ENCODE data around the gene LRP11. TPM values are rescaled to one million over a fixed set of nuclear protein-coding genes. Genes with fewer than 3 reads are reported as not detected.

LRP11 gene
- polyA plus RNA-seq, 1 donor from 2014 or later, result 57.0 TPM

DNA sequence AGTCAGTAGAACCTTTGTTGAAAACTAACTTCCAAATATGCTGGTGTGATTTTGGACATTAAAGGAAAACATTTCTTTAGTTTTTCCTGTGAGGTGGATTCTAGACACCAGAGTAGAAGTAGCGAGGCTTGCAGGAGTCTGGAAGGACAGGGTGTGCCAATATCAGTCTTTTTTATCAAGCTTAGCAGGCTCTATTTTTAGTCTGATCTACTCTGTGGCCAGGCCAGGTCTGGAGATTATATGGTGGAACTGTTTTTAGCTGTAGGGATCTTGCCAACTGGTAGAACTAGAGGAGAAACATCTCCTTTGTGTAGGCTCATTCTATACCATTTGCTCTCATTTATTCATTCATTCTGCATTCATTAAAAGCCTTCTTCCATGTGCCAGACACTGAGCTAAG is 42.7 kb downstream of the LRP11 start:
- Histone ChIP-seq H3K9me2 (ENCODE audit: insufficient read depth, low read length) (no peaks in the 10 kb centered on the region), H3K4me3 (ENCODE audit: low read length) (no peak overlapping the region), H4K20me1 (ENCODE audit: insufficient read depth) (no peaks in the 10 kb centered on the region)

DNA sequence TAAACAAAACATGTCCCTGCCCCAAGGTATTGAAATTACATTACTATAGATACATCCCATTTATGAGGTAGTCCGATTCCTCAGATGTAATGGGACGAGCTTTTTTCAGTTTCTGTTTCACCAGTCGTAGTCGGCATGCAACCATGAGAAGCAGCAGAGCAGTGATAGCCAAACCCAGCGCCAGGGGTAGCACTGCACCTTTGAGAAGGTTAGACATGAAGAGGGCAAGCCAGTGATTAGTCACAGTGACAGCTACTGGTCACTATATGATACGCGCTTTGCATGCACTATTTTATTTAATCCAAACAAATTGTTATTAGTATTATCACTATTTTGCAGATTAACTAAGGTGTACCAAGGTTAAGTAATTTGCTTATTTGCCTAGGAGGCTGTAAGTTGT is 43.7 kb downstream of the LRP11 start:
- H3K4me3 ChIP-seq (ENCODE audit: low read length), result no peak overlapping the region
- H3K9me3 ChIP-seq (ENCODE audit: low read length), result no peaks in the 10 kb centered on the region
- no peaks in the 10 kb centered on the region for H3F3A ChIP-seq (ENCODE audit: insufficient read depth, low read length, poor library complexity, severe bottlenecking)
- H3K79me2 ChIP-seq (replicated peaks; ENCODE audit: insufficient read depth, low read length), result no peaks in the 10 kb centered on the region
- H3K4me2 ChIP-seq (ENCODE audit: low read length), result no peak overlapping the region
- H3K36me3 ChIP-seq (ENCODE audit: insufficient read depth, low read length), result no peaks in the 10 kb centered on the region
- H3K9me2 ChIP-seq (ENCODE audit: insufficient read depth, low read length), result no peaks in the 10 kb centered on the region
- H2AFZ ChIP-seq (ENCODE audit: low read depth, low read length), result no peak overlapping the region
- H3K27me3 ChIP-seq (ENCODE audit: insufficient read depth, low read depth, low read length), result no peaks in the 10 kb centered on the region
- no peak for TF ChIP-seq EZH2 (IDR thresholded peaks at IDR 0.05; ENCODE audit: borderline replicate concordance, insufficient read depth, low read length, poor library complexity, severe bottlenecking)
- TF ChIP-seq, protein P1, sequence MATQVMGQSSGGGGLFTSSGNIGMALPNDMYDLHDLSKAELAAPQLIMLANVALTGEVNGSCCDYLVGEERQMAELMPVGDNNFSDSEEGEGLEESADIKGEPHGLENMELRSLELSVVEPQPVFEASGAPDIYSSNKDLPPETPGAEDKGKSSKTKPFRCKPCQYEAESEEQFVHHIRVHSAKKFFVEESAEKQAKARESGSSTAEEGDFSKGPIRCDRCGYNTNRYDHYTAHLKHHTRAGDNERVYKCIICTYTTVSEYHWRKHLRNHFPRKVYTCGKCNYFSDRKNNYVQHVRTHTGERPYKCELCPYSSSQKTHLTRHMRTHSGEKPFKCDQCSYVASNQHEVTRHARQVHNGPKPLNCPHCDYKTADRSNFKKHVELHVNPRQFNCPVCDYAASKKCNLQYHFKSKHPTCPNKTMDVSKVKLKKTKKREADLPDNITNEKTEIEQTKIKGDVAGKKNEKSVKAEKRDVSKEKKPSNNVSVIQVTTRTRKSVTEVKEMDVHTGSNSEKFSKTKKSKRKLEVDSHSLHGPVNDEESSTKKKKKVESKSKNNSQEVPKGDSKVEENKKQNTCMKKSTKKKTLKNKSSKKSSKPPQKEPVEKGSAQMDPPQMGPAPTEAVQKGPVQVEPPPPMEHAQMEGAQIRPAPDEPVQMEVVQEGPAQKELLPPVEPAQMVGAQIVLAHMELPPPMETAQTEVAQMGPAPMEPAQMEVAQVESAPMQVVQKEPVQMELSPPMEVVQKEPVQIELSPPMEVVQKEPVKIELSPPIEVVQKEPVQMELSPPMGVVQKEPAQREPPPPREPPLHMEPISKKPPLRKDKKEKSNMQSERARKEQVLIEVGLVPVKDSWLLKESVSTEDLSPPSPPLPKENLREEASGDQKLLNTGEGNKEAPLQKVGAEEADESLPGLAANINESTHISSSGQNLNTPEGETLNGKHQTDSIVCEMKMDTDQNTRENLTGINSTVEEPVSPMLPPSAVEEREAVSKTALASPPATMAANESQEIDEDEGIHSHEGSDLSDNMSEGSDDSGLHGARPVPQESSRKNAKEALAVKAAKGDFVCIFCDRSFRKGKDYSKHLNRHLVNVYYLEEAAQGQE (IDR thresholded peaks at IDR 0.05; ENCODE audit: borderline replicate concordance), result no peak
- no peak for TF ChIP-seq SMC3 (conservative IDR thresholded peaks at IDR 0.05; ENCODE audit: poor library complexity)
- TF ChIP-seq MXI1 (conservative IDR thresholded peaks at IDR 0.05; ENCODE audit: poor library complexity, severe bottlenecking), result no peak
- TF ChIP-seq EP300 (conservative IDR thresholded peaks at IDR 0.05; ENCODE audit: poor library complexity, severe bottlenecking), result no peak
- no peak for TF ChIP-seq RAD21 (conservative IDR thresholded peaks at IDR 0.05)
- H4K20me1 ChIP-seq (ENCODE audit: insufficient read depth), result no peaks in the 10 kb centered on the region
- no peak overlapping the region for H3K9ac ChIP-seq (ENCODE audit: low read length)
- no peak overlapping the region for H3K27ac ChIP-seq (ENCODE audit: low read length)

More for the DNA sequence above, 42.7 kb downstream of the LRP11 start:
- Histone ChIP-seq H3K27me3 (ENCODE audit: insufficient read depth, low read depth, low read length) (no peaks in the 10 kb centered on the region), H2AFZ (ENCODE audit: low read depth, low read length) (no peak overlapping the region), H3K36me3 (ENCODE audit: insufficient read depth, low read length) (no peaks in the 10 kb centered on the region), H3K9me3 (ENCODE audit: low read length) (no peaks in the 10 kb centered on the region), H3K4me2 (ENCODE audit: low read length) (no peak overlapping the region), H3K27ac (ENCODE audit: low read length) (no peak overlapping the region), H3F3A (ENCODE audit: insufficient read depth, low read length, poor library complexity, severe bottlenecking) (no peaks in the 10 kb centered on the region), H3K79me2 (replicated peaks; ENCODE audit: insufficient read depth, low read length) (no peaks in the 10 kb centered on the region), H3K9ac (ENCODE audit: low read length) (no peak overlapping the region)
- TF ChIP-seq POLR2AphosphoS5 (IDR thresholded peaks at IDR 0.05) (no peak), RAD21 (conservative IDR thresholded peaks at IDR 0.05) (no peak), EP300 (conservative IDR thresholded peaks at IDR 0.05; ENCODE audit: poor library complexity, severe bottlenecking) (no peak), EZH2 (IDR thresholded peaks at IDR 0.05; ENCODE audit: borderline replicate concordance, insufficient read depth, low read length, poor library complexity, severe bottlenecking) (no peak), TAF1 (IDR thresholded peaks at IDR 0.05; ENCODE audit: low read depth) (no peak), MXI1 (conservative IDR thresholded peaks at IDR 0.05; ENCODE audit: poor library complexity, severe bottlenecking) (no peak), SMC3 (conservative IDR thresholded peaks at IDR 0.05; ENCODE audit: poor library complexity) (no peak)
- TF ChIP-seq, protein P1 (IDR thresholded peaks at IDR 0.05; ENCODE audit: borderline replicate concordance), result no peak
- TF ChIP-seq, protein P2, sequence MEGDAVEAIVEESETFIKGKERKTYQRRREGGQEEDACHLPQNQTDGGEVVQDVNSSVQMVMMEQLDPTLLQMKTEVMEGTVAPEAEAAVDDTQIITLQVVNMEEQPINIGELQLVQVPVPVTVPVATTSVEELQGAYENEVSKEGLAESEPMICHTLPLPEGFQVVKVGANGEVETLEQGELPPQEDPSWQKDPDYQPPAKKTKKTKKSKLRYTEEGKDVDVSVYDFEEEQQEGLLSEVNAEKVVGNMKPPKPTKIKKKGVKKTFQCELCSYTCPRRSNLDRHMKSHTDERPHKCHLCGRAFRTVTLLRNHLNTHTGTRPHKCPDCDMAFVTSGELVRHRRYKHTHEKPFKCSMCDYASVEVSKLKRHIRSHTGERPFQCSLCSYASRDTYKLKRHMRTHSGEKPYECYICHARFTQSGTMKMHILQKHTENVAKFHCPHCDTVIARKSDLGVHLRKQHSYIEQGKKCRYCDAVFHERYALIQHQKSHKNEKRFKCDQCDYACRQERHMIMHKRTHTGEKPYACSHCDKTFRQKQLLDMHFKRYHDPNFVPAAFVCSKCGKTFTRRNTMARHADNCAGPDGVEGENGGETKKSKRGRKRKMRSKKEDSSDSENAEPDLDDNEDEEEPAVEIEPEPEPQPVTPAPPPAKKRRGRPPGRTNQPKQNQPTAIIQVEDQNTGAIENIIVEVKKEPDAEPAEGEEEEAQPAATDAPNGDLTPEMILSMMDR (IDR thresholded peaks at IDR 0.05; ENCODE audit: poor library complexity, severe bottlenecking), result no peak

All from neural cell (in vitro differentiated cells).